Measurements from ENCODE around the gene CPSF4L.

Gene CPSF4L

DNA sequence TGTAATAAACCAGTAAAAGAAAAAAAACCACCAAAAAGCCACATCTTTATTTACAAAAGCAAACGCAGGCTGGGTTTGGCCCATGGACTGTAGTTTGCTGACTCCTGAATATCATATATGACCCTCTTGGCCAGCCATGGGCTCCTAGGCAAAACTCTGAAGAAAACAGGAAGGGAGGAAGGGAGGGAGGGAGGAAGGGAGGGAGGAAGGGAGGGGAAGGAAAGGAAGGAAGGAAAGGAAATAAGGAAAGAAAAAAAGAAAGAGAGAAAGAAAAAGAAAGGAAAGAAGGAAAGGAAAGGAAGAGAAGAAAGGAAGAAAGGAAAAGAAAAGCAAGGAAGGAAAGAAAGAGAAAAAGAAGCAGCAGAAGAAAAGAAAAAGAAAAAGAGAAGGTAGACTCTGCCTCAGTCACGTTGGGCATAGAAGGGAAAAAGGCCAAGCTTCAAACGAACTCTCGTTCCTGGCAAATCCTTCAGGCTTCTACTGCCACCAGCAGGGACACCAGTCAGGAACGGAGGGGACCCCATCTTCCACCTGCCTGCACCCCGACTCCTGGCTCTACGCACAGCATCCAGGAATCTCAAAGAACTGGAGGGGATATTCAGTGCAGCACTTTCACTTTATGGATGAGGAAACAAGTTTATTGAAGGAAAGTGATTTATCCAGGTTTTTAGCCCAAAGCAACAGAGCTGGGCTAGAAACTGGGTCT is 28.0 kb upstream of the CPSF4L start:
- DNase-seq (ENCODE audit: low spot score), result no peak

DNA sequence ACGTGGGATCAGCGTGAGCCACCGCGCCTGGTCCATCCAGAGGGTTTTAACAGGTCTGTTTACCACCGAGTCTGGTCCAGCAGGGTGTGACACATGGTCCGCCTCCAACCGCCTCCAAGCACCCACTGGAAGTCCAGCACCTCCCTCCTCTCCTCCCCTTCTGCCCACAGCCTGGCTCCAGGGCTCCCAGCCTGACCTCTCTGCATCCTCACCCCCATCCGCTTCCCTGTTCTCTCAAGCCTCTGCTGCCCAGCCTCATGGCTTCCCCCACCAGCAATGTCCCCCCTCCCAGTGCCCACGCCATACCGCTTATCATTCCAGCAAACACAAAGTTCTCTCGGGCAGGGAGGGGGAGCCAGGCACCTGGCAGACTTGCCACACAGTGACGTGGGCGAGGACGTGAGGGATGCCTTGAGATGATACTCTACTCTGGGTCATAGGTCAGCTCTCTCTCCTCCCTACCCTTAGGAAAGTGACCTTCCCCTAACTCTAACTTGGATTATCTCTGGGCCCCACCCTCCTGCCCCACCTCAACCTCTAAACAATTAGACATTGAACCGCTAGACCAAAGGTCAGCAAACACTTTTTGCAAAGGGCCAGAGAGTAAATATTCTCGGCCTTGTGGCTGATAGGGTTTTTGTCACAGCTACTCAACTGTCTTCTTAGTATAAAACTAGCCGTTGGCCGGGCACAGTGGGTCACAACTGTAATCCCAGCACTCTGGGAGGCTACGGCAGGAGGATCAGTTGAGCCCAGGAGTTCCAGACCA is 27.0 kb upstream of the CPSF4L start:
- no peak for DNase-seq (ENCODE audit: low spot score)

DNA sequence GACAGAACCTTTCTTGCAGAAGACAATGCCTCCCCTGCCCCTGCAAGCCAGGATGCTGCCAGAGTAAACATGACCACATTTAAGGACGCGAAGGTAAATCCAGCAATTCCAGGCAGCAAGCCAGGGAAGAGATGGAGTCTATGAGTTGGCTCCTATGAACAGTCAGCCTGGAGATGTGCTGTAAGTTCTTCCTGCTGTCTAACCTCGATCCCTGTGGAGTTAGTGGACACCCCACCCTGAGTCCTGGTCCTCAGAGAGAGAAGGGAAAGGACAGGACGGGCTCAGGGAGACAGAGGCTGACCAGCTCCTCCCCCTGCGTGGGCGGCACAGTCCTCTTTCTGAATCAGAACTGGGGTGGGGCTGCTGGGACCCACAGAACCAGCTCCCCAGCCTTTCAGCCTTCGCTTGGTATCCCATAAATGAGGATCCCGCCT is 25.2 kb upstream of the CPSF4L start:
- no peak for DNase-seq (ENCODE audit: low spot score)

DNA sequence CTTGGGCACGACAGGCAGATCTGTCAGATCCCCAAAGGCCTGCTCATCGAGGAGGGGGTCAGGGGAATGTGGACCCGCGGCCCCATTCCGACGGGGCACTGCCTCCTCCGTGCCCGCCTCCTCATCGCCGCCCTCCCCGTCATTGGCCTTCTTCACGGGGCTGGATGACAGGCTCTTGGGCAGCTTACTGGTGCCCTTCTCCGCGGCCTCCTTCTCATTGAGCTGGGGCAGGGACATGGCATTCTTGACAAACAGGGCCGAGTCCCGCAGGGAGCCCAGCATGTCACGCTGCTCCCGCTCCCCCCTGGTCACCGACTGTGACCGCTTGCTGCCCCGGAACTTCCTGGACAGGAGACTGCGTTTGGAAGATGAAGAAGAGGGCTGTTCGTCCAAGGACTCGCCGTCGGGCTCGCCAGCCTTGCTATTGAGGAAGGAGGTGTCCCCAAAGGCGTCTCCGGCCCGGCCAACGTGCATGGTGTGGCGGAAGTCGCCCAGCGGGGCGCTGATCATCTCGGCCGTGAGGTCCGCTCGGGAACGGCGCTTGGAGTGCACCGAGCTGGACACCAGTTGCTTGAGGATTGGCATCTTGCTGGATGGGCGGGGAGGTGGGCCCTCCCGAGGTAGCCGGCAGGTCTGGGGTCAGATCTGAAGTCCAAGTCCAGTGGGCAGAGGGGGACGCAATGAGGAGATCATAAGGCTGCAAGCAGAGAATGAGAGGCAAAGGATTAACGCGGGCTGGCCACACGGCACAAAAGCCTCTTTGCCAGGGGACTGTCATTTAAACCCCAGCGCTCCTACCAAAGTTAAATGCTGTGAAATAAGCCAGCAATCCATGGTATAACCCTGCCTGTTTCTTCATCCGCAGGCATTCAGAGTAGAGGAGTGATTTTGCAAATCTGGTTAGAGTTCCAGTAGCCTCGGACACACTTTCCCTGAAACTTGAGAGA is 24.5 kb upstream of the CPSF4L start:
- DNase-seq (ENCODE audit: low spot score), result no peak

DNA sequence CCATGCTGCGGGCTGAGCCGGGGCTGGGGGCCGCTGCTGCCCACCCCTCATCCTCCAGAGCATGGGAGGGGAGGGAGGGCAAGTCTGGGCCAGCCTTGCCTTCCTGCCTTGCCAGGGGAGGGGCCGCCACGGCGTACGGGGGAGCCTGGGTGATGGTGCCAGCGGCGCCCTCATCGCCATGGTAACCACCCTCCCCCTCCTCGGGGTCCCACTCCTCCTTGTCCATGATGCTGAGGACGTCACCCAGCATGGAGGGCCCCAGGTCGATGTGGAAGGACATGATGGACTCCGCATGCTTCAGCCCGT is 23.9 kb upstream of the CPSF4L start:
- DNase-seq (ENCODE audit: low spot score), result no peak

DNA sequence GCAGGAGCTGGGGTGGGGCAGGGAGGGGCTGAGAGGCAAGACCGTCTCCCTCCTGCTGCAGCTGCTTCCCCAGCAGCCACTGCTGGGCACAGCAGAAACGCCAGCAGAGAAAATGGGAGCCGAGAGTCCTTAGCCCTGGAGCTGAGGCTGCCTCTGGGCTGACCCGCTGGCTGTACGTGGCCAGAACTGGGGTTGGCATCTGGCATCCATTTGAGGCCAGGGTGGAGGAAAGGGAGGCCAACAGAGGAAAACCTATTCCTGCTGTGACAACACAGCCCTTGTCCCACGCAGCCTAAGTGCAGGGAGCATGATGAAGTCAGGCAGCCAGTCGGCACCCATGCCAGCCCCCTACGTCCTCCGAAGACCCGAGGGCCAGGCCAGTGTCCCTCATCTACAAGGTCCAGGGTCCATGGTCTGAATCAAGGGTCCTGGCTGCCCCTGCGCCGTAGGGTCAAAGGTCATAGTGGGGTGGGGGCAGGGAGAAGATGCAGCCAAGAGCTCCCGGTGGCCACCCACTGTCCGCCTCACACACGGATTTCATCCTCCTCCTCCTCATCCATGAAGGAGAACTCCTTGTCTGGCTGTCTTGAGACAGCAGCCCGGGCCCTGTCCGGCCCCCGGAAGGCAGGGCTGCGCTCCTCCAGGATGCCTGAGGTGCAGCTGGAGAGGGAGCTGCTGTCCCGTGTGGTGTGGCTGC is 23.4 kb upstream of the CPSF4L start:
- DNase-seq (ENCODE audit: low spot score), result no peak

DNA sequence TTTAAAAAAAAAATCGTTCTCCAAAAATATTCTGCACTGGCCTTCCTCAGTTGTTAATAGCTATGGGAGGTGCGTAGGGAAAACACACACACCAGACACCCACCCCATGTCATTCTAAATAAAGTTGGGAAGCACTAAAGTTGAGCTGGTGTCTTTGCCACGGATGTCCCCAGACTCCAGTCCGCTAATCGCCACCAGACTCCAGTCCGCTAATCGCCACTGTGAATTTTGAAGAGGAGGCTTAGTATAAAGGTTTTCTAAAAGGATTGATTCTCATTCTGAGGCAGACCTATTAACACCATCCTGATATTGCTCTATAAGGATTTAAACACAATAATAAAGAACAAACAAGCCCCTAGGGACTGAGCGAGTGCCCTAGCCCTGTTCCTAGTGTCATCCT is 22.7 kb upstream of the CPSF4L start:
- DNase-seq (ENCODE audit: low spot score), result no peak

DNA sequence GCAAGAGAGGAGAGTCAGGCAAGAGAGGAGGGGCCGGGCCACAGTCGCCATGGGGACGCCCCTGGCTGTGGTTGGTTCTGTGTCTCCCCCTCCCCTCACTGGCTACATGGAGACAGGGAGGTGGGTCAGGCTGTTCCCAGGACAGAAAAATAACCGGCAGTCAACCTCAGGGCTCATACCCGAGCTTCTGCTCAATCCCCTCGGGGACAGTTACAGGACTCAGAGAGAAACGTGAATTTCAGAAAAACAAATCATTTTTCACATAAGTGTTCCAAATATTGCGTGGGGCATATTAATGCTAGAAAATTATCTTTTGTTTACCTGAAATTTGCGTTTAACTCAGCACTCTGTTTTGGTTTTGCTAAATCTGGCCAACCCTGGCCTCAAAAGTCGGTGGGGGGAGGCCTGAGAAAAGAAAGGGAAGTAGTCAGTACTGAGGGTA is 22.2 kb upstream of the CPSF4L start:
- DNase-seq (ENCODE audit: low spot score), result no peak

DNA sequence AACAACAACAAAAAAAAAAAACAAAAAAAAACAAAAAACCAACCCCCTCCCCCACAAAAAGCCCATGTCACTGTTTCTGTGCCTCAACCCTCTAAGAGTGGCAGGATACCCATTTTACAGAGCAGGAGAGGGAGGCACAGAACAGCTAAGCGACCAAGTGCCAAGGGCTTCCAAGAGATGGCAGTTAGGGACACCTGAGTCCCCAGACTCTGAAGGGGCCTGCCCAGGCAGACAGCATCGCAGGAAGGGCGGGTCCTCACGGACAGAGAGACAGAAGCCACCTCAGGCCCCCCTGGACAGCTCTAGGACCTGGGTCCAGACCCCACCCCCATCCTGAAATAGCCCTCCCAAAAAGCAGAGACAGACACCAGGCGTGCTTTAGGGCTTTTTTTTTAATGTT is 21.6 kb upstream of the CPSF4L start:
- DNase-seq (ENCODE audit: low spot score), result no peak

DNA sequence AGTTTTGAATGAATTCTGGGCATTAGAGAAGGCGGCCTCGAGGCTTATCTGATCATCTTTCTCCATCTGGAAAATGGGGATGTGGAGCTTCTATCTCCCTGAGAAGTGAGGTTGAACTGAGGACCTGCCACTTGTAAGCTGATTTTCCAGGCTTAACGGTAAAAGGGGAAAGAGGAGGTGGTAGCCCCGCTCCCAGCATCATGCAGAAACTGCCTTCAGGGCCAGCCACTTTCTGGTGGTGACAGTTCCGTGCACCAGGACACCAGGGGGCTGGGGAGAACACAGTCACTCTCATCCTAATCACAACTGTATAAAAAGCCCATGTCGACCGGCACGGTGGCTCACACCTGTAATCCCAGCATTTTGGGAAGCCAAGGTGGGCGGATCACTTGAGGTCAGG is 20.9 kb upstream of the CPSF4L start:
- no peak for DNase-seq (ENCODE audit: low spot score)

DNA sequence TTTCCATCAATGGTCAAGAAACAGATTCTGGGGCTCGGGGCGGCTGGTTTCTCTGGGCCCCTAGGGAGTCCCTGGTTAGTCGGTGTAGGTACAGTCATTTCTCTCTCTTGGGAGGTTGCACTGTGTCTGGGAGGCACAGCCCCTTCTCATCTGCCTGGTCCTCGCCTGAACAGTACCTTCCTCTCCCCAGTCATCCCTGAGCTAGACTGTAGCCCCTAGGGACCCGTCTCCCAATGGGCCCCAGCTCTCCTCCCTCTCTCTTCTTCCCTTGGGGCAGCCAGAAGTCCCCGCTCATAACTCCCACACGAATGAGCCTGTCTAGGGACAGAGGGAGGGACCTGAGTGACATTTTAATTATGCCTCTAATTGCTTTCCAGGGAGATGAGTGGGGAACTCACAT is 20.2 kb upstream of the CPSF4L start:
- DNase-seq (ENCODE audit: low spot score), result no peak

DNA sequence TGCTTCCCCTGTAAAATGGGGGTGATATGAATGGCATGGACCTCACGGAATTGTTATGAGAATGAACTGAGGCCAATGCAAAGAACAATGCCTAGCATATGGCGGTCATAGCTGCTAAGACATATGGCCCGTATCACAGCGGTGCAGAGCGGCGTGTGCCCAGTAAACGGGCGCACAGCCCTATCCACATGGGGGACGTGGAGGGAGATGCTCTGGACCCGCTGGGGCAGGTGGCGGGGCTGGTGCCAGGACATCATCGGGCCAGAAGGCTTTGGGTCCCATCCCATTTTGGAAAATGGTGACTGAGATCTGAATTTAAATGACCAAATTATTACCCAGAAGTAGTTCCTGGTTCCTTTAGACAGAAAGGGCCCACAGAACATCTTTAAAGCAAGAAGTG is 18.5 kb upstream of the CPSF4L start:
- DNase-seq (ENCODE audit: low spot score), result peak; percentile 73

DNA sequence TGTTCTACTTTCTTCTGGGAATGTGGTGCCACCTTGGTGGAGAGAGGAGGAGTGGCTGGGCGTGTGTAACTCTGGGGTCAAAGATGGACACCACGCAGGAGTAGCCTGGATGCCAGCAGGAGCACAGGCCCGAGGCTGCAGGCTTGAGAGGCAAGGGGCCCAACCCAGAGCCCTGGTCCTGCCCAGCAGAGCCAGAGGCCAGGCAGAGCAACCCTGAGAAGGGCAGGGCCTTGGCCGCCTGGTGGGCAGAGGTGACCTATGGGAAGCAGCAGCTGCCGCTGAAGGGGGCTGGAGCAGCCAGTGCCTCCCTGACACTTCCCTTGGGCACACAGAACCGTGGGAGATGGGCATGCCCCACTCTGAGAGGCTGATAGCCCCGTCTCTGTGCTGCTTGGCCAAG is 18.0 kb upstream of the CPSF4L start:
- DNase-seq (ENCODE audit: low spot score), result no peak

DNA sequence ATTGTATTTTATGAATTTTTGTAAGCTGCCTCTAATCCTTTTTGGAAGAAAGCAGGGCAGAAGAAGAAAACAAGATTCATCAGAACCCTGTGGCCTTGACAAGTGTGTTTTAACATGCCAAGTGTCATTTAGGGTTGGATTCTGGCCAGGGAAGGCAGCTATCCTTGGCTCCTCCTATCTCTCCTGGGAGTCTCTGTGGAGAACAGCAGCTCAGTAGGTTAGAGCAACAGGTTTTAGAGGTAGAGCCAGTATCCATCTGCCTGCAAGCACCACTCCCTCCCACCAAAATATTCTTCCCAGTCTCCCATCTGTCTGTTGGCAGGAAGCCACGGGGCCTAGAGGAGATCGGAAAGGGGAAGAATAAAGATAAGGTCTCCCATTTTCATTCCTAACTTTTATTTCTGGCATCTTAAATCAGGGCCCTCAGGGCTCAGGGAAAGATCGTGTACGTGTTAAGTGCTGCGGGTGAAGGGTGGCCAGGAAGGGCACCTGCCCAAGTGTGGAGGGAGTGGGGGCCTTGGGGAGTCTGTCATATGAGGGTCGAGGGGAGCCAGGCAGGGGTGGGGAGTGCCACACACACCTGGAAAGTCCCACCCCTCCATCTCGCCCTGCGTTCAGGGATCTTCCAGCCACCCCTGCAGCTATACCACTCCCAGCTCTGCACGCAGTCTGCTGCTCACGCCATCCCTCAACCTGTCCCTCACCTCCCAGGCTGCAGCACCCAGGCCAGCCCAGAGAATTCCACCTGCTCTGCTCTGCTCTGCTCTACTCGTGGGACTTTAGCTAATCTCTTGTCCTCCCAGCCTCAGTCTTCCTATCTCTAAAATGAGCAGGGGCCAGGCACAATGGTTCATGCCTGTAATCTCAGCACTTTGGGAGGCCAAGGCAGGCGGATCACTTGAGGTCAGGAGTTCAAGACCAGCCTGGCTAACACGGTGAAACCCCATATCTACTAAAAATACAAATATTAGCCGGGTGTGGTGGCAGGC is 17.1 kb upstream of the CPSF4L start:
- DNase-seq (ENCODE audit: low spot score), result peak; percentile 94

DNA sequence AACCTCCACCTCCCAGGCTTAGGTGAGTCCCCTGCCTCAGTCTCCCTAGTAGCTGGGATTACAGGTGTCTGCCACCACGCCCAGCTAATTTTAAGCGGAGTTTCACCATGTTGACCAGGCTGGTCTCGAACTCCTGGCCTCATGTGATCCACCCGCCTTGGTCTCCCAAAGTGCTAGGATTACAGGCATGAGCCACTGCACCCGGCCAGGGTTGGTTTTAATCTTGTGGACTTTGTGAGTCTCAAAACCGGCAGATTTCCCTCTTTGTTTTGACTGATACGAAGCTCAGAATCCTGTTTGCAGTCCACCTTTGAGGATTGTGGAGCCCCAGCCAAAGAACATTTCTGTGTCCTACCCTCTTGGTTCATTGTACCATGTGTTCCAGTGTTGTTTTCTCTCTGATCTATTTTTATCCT is 16.4 kb upstream of the CPSF4L start:
- DNase-seq (ENCODE audit: low spot score), result no peak

DNA sequence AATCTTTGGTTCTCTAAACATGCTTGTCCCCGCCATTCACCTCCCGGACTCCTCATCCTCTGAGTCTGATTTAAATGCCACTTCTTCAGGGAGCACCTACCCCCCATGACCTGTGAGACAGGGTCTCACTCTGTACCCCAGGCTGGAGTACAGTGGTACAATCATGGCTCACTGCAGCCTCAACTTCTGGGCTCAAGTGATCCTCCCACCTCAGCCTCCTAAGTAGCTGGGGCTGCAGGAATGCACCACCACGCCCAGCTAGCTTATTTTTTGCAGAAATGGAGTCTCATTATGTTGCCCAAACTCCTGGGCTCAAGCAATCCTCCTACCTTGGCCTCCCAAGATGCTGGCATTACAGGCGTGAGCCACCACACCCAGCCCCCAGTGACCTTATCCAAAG is 12.8 kb upstream of the CPSF4L start:
- DNase-seq (ENCODE audit: low spot score), result no peak

DNA sequence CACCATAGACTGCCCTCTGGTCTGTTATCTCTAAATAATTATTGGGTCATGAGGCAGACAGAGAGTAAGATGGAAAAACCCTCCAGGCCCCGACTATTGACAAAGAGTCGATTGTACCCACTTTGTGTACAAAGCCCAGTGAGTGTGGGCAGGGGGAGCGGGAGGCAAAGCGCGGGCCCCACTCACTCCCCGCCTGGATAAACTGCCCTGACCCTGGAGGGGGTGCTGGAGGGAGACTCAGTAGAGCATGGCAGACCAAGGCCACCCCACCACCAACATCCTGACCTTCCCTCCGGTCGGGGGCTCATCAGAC is 11.2 kb upstream of the CPSF4L start:
- no peak for DNase-seq (ENCODE audit: low spot score)

DNA sequence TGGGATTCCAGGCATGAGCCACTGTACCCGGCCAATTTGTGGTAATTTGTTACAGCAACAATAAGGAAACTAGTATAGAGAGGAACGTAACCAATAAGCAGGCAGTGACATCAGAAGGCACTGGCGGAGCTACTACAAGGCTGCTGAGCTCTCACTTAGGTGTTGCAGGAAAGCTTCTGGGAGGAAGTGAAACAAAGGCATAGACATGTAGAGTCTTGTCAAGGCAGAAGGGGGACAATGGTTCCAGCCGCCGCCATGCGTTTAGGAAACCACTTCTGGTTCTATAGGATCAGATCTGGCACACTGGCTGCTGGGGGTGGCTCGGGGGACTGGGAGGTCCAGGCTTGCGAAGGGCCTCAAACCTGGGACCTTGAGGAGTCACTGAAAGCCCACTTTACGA is 9.4 kb upstream of the CPSF4L start:
- no peak for DNase-seq (ENCODE audit: low spot score)

DNA sequence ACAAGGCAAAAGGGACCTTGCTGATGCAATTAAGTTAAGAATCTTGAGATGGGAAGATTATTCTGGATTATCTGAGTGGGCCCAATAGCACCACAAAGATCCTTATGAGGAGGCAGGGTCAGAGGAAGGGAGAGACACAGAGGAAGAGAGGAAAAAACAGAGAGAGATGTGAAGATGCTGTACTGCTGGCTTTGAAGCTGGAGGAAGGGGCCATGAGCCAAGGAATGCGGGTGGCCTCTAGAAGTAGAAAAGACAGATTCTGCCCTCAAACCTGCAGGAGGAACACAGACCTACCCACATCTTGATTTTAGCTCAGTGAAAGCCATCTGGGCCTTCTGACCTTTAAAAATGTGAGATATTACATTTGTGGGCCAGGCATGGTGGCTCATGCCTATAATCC is 8.1 kb upstream of the CPSF4L start:
- no peak for DNase-seq (ENCODE audit: low spot score)

DNA sequence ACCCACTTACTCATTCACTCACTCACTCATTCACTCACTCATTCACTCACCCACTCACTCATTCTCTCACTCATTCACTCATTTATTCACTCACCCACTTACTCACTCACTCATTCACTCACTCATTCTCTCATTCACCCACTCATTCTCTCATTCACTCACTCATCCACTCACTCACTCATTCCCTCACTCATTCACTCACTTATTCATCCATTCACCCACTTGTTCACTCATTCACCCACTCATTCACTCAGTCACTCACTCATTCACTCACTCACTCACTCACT is 7.6 kb upstream of the CPSF4L start:
- DNase-seq (ENCODE audit: low spot score), result no peak

DNA sequence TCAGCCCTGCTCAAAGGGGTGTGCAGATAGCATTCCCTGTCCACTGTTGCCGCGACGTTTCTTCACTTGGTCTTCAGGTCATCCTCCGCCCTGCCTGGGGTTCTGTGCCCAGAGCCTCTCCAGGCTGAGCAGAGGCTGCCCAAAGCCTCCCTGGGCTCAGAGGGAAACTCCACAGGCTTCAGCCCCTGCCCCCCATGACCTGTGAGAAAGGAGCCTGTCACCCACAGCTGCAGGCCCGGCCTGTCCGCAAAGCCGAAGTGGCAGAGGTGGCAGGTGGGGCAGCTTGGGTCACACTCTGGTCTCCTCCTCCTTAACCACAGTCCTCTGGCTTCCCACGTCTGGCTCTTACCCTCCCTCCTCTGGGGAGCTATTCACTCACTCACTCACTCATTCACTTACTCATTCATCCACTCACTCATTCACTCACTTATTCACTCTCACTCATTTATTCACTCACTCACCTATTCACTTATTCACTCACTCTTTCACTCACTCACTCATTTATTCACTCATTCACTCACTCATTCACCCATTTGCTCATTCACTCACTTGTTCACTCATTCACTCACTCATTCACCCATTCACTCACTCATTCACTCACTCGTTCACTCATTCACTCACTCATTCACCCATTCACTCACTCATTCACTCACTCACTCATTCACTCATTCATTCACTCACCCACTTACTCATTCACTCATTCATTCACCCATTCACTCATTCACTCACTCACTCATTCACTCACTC is 7.1 kb upstream of the CPSF4L start:
- DNase-seq (ENCODE audit: low spot score), result no peak
